ENCODE measurements around the gene CCDC174. TPM values are rescaled to one million over a fixed set of nuclear protein-coding genes. Genes with fewer than 3 reads are reported as not detected.

CCDC174 gene
- total and polyA plus RNA-seq, 7 donors: 10.6 to 24.1 (median 13.5) TPM

DNA sequence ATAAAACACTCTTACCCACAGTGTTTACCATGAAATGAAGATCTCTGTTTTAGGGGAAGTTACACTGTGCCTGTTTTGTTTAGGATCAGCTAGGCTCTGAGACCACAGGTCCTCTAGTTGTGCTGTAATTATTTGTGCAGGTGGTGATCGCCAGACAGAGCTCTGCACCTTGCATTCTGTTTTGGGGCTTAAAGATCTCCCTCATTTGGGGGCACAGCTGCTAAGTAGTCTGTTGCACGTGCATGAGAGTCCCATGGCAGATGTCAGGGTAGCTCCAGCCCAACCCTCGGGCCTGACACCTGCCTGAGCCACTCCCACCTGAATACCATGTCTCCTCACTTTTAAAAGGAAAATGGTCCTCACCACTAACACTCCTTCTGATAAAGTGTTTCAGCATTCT, 35.8 kb downstream of the CCDC174 start:
- WGBS, 3 donors: 60 to 67% (median 62%) methylated on average over 3 of the region's 3 CpGs

DNA sequence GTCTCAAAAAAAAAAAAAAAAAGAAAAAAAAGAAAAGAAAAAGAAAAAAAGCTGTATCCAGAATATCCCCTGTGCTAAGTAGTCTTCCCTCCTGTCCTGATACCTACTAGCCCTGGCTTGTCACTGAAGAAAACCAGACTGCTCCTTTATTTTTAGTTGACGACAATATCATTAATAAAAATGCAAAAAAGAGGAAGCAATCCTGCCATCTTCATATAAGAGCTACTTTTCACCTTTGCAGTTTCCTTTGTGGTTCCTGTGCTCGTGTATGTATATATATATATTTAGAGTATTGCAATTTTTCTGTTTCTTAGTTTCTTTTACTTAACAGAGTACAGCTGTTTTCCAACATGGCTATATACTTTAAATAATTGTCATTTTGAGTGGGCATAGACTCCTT, 37.0 kb downstream of the CCDC174 start:
- 78 to 81% (median 80%) methylated on average over 2 of the region's 2 CpGs for WGBS, 3 donors
- ATAC-seq (no peak), DNase-seq (no peak)
- Histone ChIP-seq H3K36me3 (ENCODE audit: insufficient read depth in 1 of 2, low read depth in 1 of 2) (no peaks in the 10 kb centered on the region), H3K27me3 (ENCODE audit: insufficient read depth in 3 of 3, low read length in 2 of 3) (no peaks in the 10 kb centered on the region), H3K4me1 (no peaks in the 10 kb centered on the region), H3K27ac (no peak overlapping the region), H3K9me3 (peaks cover 7% of the 10 kb centered on the region), H3K4me3 (no peak overlapping the region)
- TF ChIP-seq, protein P1, sequence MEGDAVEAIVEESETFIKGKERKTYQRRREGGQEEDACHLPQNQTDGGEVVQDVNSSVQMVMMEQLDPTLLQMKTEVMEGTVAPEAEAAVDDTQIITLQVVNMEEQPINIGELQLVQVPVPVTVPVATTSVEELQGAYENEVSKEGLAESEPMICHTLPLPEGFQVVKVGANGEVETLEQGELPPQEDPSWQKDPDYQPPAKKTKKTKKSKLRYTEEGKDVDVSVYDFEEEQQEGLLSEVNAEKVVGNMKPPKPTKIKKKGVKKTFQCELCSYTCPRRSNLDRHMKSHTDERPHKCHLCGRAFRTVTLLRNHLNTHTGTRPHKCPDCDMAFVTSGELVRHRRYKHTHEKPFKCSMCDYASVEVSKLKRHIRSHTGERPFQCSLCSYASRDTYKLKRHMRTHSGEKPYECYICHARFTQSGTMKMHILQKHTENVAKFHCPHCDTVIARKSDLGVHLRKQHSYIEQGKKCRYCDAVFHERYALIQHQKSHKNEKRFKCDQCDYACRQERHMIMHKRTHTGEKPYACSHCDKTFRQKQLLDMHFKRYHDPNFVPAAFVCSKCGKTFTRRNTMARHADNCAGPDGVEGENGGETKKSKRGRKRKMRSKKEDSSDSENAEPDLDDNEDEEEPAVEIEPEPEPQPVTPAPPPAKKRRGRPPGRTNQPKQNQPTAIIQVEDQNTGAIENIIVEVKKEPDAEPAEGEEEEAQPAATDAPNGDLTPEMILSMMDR (IDR thresholded peaks at IDR 0.05): no peak
- intact Hi-C loops (cut with DNase I): no loop called here

More for the DNA sequence above, 35.8 kb downstream of the CCDC174 start:
- no peak for DNase-seq
- no peak for ATAC-seq
- Histone ChIP-seq H3K9me3 (no peaks in the 10 kb centered on the region), H3K4me1 (no peaks in the 10 kb centered on the region), H3K4me3 (no peak overlapping the region), H3K27me3 (ENCODE audit: insufficient read depth in 3 of 3, low read length in 2 of 3) (no peaks in the 10 kb centered on the region), H3K36me3 (ENCODE audit: insufficient read depth in 1 of 2, low read depth in 1 of 2) (no peaks in the 10 kb centered on the region), H3K27ac (no peak overlapping the region)
- TF ChIP-seq, protein P1 (IDR thresholded peaks at IDR 0.05): no peak
- intact Hi-C loops (cut with DNase I): no loop called here

DNA sequence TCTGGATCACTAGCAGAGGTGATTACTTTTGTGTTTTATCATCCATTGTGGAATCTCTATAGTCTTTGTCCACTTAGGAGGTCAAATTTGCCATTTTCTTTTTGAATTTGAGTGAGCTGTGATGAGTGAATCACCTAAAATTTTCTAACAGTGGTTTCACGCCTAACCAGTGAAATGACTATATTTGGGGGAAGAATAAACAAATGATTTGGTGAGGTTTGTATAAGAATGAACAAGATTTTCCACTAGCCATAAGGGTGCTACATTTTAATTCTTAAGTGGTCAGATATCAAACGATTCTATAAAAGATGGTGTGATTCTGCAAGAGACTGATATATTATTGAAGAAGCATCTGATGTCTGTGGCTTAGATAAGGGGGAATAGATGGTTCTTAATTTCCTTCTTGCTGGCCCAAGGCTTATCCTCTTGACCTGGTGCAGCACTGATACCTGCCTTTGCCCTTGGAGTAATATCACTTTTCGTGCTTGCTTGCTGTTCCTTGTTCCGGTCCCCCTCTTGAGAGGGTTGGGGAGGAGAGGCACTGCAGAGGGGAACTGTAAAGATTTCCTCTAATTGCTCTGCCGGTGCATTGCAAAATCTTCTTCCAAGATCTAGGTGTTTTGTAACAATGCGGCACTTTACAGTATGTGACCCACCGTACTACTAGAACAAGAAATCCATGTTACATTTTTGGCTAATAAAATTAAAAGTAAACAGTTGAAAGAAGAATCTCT, 37.9 kb downstream of the CCDC174 start:
- intact Hi-C loops (cut with DNase I): no loop called here
- no peak overlapping the region for H3K27ac ChIP-seq
- no peak for ATAC-seq
- DNase-seq: no peak
- 74 to 80% (median 76%) methylated on average over 7 of the region's 7 CpGs for WGBS, 3 donors
- no peaks in the 10 kb centered on the region for H3K27me3 ChIP-seq (ENCODE audit: insufficient read depth in 3 of 3, low read length in 2 of 3)
- TF ChIP-seq, protein P1 (IDR thresholded peaks at IDR 0.05): no peak
- no peaks in the 10 kb centered on the region for H3K4me1 ChIP-seq
- no peaks in the 10 kb centered on the region for H3K36me3 ChIP-seq (ENCODE audit: insufficient read depth in 1 of 2, low read depth in 1 of 2)
- H3K4me3 ChIP-seq: no peak overlapping the region
- peaks cover 9% of the 10 kb centered on the region for H3K9me3 ChIP-seq

DNA sequence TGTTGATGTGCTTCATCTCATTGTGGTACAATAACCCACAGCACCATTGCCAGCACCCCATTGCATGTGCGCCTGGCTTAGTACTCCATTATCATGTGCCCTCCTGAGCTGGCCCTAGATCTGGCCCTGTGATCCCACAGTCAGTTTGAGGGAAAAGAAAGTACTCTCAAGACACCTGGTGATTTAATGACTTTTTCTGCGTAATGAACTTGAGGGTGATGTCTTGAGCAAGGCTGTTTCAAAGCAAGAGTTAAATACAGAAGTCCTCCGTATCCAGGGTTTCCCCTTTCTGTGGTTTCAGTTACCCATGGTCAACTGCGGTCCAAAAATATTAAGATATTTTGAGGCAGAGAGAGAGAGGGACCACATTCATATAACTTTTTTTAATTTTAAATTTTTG, 39.7 kb downstream of the CCDC174 start:
- 75 to 83% (median 81%) methylated on average over 4 of the region's 4 CpGs for WGBS, 3 donors
- Histone ChIP-seq H3K36me3 (ENCODE audit: insufficient read depth in 1 of 2, low read depth in 1 of 2) (no peaks in the 10 kb centered on the region), H3K4me1 (no peaks in the 10 kb centered on the region), H3K27me3 (ENCODE audit: insufficient read depth in 3 of 3, low read length in 2 of 3) (no peaks in the 10 kb centered on the region), H3K9me3 (peaks cover 9% of the 10 kb centered on the region), H3K4me3 (no peak overlapping the region), H3K27ac (no peak overlapping the region)
- TF ChIP-seq, protein P1 (IDR thresholded peaks at IDR 0.05): no peak
- intact Hi-C loops (cut with DNase I): no loop called here
- ATAC-seq (no peak), DNase-seq (no peak)

DNA sequence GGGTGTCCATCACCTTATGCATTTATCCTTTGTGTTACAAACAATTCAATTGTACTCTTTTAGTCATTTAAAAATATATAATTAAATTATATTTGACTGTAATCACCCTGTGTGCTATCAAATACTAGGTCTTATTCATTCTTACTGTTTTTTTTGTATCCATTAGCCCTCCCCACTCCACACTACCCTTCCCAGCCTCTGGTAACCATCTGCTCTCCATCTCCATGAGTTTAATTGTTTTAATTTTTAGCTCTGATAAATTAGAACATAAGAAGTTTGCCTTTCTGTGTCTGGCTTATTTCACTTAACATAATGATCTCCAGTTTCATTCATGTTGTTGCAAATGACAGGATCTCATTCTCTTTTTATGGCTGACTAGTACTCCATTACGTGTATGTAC, 40.2 kb downstream of the CCDC174 start:
- intact Hi-C loops (cut with DNase I): no loop called here
- H3K4me1 ChIP-seq: no peaks in the 10 kb centered on the region
- no peaks in the 10 kb centered on the region for H3K27me3 ChIP-seq (ENCODE audit: insufficient read depth in 3 of 3, low read length in 2 of 3)
- no peak overlapping the region for H3K4me3 ChIP-seq
- TF ChIP-seq, protein P1 (IDR thresholded peaks at IDR 0.05): no peak
- WGBS, 3 donors: 89 to 95% (median 93%) methylated on average over 1 of the region's 1 CpG
- ATAC-seq (no peak), DNase-seq (no peak)
- H3K9me3 ChIP-seq: peaks cover 9% of the 10 kb centered on the region
- H3K27ac ChIP-seq: no peak overlapping the region
- no peaks in the 10 kb centered on the region for H3K36me3 ChIP-seq (ENCODE audit: insufficient read depth in 1 of 2, low read depth in 1 of 2)
